Measurements from ENCODE around the gene PBRM1.

DNA sequence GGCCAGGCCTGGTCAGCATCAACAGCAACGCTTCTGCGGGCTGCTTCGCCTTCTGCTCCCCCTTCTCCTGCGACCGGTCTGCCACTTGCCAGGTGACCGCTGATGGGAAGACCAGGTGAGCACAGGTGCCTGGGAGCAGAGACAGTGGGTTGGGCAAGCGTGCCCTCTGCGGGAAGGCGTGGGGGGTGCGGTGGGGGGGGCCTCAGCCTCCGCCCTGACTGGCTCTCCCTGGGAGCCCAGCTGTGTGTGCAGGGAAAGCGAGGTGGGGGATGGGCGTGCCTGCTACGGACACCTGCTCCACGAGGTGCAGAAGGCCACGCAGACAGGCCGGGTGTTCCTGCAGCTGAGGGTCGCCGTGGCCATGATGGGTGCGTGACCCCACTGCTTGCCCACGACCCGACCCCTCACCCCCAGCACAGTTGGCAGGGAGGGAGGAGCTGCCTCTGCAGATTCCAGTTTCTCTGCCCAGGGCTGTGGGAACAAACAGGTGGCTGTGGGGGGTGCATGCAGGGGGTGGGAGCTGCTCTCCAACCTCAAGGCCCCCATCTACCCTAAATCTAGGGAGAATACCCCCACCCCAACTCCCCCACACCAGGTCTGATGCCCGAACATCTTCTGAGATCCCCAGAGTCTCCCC is 181.8 kb downstream of the PBRM1 start:
- TF ChIP-seq, protein P1, sequence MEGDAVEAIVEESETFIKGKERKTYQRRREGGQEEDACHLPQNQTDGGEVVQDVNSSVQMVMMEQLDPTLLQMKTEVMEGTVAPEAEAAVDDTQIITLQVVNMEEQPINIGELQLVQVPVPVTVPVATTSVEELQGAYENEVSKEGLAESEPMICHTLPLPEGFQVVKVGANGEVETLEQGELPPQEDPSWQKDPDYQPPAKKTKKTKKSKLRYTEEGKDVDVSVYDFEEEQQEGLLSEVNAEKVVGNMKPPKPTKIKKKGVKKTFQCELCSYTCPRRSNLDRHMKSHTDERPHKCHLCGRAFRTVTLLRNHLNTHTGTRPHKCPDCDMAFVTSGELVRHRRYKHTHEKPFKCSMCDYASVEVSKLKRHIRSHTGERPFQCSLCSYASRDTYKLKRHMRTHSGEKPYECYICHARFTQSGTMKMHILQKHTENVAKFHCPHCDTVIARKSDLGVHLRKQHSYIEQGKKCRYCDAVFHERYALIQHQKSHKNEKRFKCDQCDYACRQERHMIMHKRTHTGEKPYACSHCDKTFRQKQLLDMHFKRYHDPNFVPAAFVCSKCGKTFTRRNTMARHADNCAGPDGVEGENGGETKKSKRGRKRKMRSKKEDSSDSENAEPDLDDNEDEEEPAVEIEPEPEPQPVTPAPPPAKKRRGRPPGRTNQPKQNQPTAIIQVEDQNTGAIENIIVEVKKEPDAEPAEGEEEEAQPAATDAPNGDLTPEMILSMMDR (IDR thresholded peaks at IDR 0.05), result no peak
- no peak for TF ChIP-seq ZFX (IDR thresholded peaks at IDR 0.05; ENCODE audit: borderline replicate concordance)

Measured in 22Rv1 (cell line).